H1 (cell line): ENCODE measurements around the gene COL11A2. TPM values are rescaled to one million over a fixed set of nuclear protein-coding genes. Genes with fewer than 3 reads are reported as not detected.

Experiments used
- CTCF ChIA-PET: fragments of 300-600 bp; sonication (Branson Sonifier 250); formaldehyde crosslinking; loops from one replicate; lab custom pipeline; 2021; ENCODE audit not compliant: partially characterized antibody; lab: Charles Lee
- POLR2A ChIA-PET: fragments of 300-600 bp; sonication (Branson Sonifier 250); formaldehyde crosslinking; loops from one replicate; lab custom pipeline; 2021; ENCODE audit warnings: inconsistent platforms; ENCODE audit not compliant: partially characterized antibody; lab: Charles Lee
- DNase-seq, 2 experiments: peaks; one replicate each; pipeline versions ENCODE4 v3.0.0 to v3.0.0-alpha.2; 2010 to 2022; ENCODE audit warnings: low spot score in 2 of 2, low read depth in 1 of 2, mixed read lengths in 1 of 2
- FAIRE-seq: peaks from 2 replicates; lab custom pipeline; 2011; peaks lifted over from hg19 to GRCh38; lab: Jason Lieb, UNC
- H2AFZ ChIP-seq: 2 replicates; pipeline ENCODE4 v1.8.1; 2012; ENCODE audit warnings: low read length, inconsistent platforms
- H2AK5ac ChIP-seq: 2 replicates; pipeline ENCODE4 v1.6.1; 2013; ENCODE audit warnings: low read depth, low read length
- H2BK120ac ChIP-seq: replicated peaks from 2 replicates; pipeline ENCODE3; 2013; ENCODE audit warnings: low read depth, low read length, inconsistent platforms
- H2BK12ac ChIP-seq: 2 replicates; pipeline ENCODE4 v1.6.1; 2013; ENCODE audit warnings: low read depth, low read length
- H2BK15ac ChIP-seq: 2 replicates; pipeline ENCODE4 v1.6.1; 2013; ENCODE audit warnings: low read length
- H2BK20ac ChIP-seq: 2 replicates; pipeline ENCODE4 v1.6.1; 2013; ENCODE audit warnings: low read length
- H2BK5ac ChIP-seq: 2 replicates; pipeline ENCODE4 v1.6.1; 2013; ENCODE audit warnings: low read depth, low read length
- H3K14ac ChIP-seq: 2 replicates; pipeline ENCODE4 v1.6.1; 2013; ENCODE audit warnings: inconsistent platforms; ENCODE audit not compliant: insufficient read length
- H3K18ac ChIP-seq: 2 replicates; pipeline ENCODE4 v1.6.1; 2013; ENCODE audit warnings: low read length; ENCODE audit errors: extremely low read depth
- H3K23ac ChIP-seq: 2 replicates; pipeline ENCODE4 v1.6.1; 2013; ENCODE audit warnings: inconsistent platforms; ENCODE audit not compliant: insufficient read length
- H3K23me2 ChIP-seq: 2 replicates; pipeline ENCODE4 v1.6.1; 2013; ENCODE audit warnings: low read depth, low read length
- H3K27ac ChIP-seq: 2 replicates; pipeline ENCODE4 v1.6.1; 2011; ENCODE audit warnings: low read depth, low read length, inconsistent platforms
- H3K27me3 ChIP-seq, 4 experiments: replicated peaks in 1 of 4; 1 replicate in 1 of 4; 2 replicates in 3 of 4; pipeline versions ENCODE4 v1.6.1 to v1.8.1; 2011 to 2013; ENCODE audit warnings: low read length in 3 of 4, mild to moderate bottlenecking in 3 of 4, inconsistent platforms in 2 of 4, mixed read lengths in 2 of 4, moderate library complexity in 1 of 4; ENCODE audit not compliant: control insufficient read depth in 3 of 4, insufficient read depth in 3 of 4; ENCODE audit errors: extremely low read depth in 1 of 4
- H3K36me3 ChIP-seq, 4 experiments: 2 replicates each; pipeline versions ENCODE4 v1.6.1 to v1.8.1; 2011 to 2013; ENCODE audit warnings: mild to moderate bottlenecking in 4 of 4, low read length in 3 of 4, moderate library complexity in 2 of 4, control low read depth in 1 of 4, inconsistent platforms in 1 of 4; ENCODE audit not compliant: insufficient read depth in 4 of 4, control insufficient read depth in 2 of 4
- H3K4ac ChIP-seq: replicated peaks from 2 replicates; pipeline ENCODE3; 2013; ENCODE audit warnings: low read length, low read depth, mixed read lengths, inconsistent platforms; ENCODE audit not compliant: insufficient read length
- H3K4me1 ChIP-seq, 4 experiments: replicated peaks in 1 of 4; 1 replicate in 1 of 4; 2 replicates in 3 of 4; pipeline versions ENCODE4 v1.6.1 to v1.8.1; 2011 to 2013; ENCODE audit warnings: low read length in 3 of 4, inconsistent platforms in 2 of 4, mixed read lengths in 1 of 4; ENCODE audit not compliant: insufficient read depth in 4 of 4, control insufficient read depth in 3 of 4
- H3K4me2 ChIP-seq, 2 experiments: 2 replicates each; pipeline versions ENCODE4 v1.6.1 to v1.8.1; 2011 to 2013; ENCODE audit warnings: low read depth in 2 of 2, low read length in 2 of 2, control low read depth in 1 of 2, inconsistent platforms in 1 of 2, mild to moderate bottlenecking in 1 of 2; ENCODE audit not compliant: insufficient read depth in 1 of 2
- H3K4me3 ChIP-seq, 4 experiments: fragments of 200-600, 300-600 bp in 1 of 4; sonication (generic), shearing (Covaris generic), sonication (Bioruptor Twin) in 1 of 4; 2 replicates each; pipeline versions ENCODE4 v1.5.1 to v1.8.1; 2011 to 2016; ENCODE audit warnings: low read length in 4 of 4, low read depth in 3 of 4, control low read depth in 2 of 4, inconsistent platforms in 2 of 4, mild to moderate bottlenecking in 2 of 4, mixed read lengths in 1 of 4, moderate library complexity in 1 of 4; ENCODE audit not compliant: insufficient read depth in 2 of 4; ENCODE audit errors: extremely low read depth in 1 of 4
- H3K56ac ChIP-seq: replicated peaks from 2 replicates; pipeline ENCODE3; 2013; ENCODE audit warnings: low read depth, mild to moderate bottlenecking, mixed read lengths, low read length, inconsistent platforms; ENCODE audit not compliant: insufficient read length
- H3K79me1 ChIP-seq: 2 replicates; pipeline ENCODE4 v1.6.1; 2013; ENCODE audit warnings: low read depth, low read length, control low read depth
- H3K79me2 ChIP-seq, 2 experiments: 2 replicates each; pipeline versions ENCODE4 v1.6.1 to v1.8.1; 2012 to 2013; ENCODE audit warnings: low read length in 2 of 2, mild to moderate bottlenecking in 2 of 2, inconsistent platforms in 1 of 2; ENCODE audit not compliant: insufficient read depth in 2 of 2, control insufficient read depth in 1 of 2
- H3K9ac ChIP-seq, 4 experiments: replicated peaks in 1 of 4; 1 replicate in 1 of 4; 2 replicates in 3 of 4; pipeline versions ENCODE4 v1.6.1 to v1.8.1; 2011 to 2013; ENCODE audit warnings: low read depth in 3 of 4, low read length in 3 of 4, control low read depth in 2 of 4, mild to moderate bottlenecking in 2 of 4, moderate library complexity in 2 of 4, inconsistent platforms in 1 of 4; ENCODE audit errors: extremely low read depth in 1 of 4
- H3K9me3 ChIP-seq, 2 experiments: 2 replicates each; pipeline versions ENCODE4 v1.6.1 to v1.8.1; 2012 to 2013; ENCODE audit warnings: mild to moderate bottlenecking in 2 of 2, moderate library complexity in 2 of 2, control low read depth in 1 of 2, inconsistent platforms in 1 of 2, low read depth in 1 of 2, low read length in 1 of 2, mixed read lengths in 1 of 2; ENCODE audit not compliant: insufficient read depth in 2 of 2
- H4K20me1 ChIP-seq, 2 experiments: replicated peaks in 1 of 2; 2 replicates each; pipeline versions ENCODE3 to v1.8.1; 2011 to 2013; ENCODE audit warnings: inconsistent platforms in 2 of 2, low read length in 2 of 2, mild to moderate bottlenecking in 1 of 2; ENCODE audit not compliant: insufficient read depth in 2 of 2, control insufficient read depth in 1 of 2
- H4K5ac ChIP-seq: 2 replicates; pipeline ENCODE4 v1.6.1; 2013; ENCODE audit warnings: low read length, low read depth, mixed read lengths, inconsistent platforms; ENCODE audit not compliant: insufficient read length
- H4K8ac ChIP-seq: 2 replicates; pipeline ENCODE4 v1.8.0; 2013; ENCODE audit warnings: mild to moderate bottlenecking, moderate library complexity, low read length, inconsistent platforms; ENCODE audit not compliant: insufficient read depth; ENCODE audit errors: extremely low read depth
- H4K91ac ChIP-seq: replicated peaks from 2 replicates; pipeline ENCODE3; 2013; ENCODE audit warnings: low read length, mixed read lengths, inconsistent platforms; ENCODE audit not compliant: insufficient read length
- BCL11A ChIP-seq, 2 experiments: IDR thresholded peaks; one replicate each; pipeline ENCODE4 v1.6.1; 2011; ENCODE audit warnings: low read depth in 2 of 2, low read length in 2 of 2, mild to moderate bottlenecking in 2 of 2
- CEBPB ChIP-seq: IDR thresholded peaks from 2 replicates; pipeline ENCODE4 v1.6.1; 2012; ENCODE audit warnings: low read depth, low read length
- CREB1 ChIP-seq: IDR thresholded peaks from 2 replicates; pipeline ENCODE4 v1.6.1; 2012; ENCODE audit warnings: inconsistent platforms
- EZH2 ChIP-seq: fragments of 200-600 bp; sonication (generic); IDR thresholded peaks from 2 replicates; pipeline ENCODE4 v1.7.1; 2012; ENCODE audit warnings: low read depth, mild to moderate bottlenecking, moderate library complexity, low read length, inconsistent platforms; ENCODE audit not compliant: severe bottlenecking
- HDAC2 ChIP-seq, 2 experiments: fragments of 300-600 bp in 1 of 2; sonication (generic) in 1 of 2; IDR thresholded peaks; 2 replicates each; pipeline ENCODE4 v1.6.1; 2011 to 2012; ENCODE audit warnings: low read depth in 2 of 2, low read length in 2 of 2, mild to moderate bottlenecking in 2 of 2, moderate library complexity in 2 of 2, borderline replicate concordance in 1 of 2, inconsistent platforms in 1 of 2
- KDM4A ChIP-seq: IDR thresholded peaks from one replicate; pipeline ENCODE4 v1.7.1; 2012; ENCODE audit warnings: low read depth, mild to moderate bottlenecking, moderate library complexity, low read length, inconsistent platforms; ENCODE audit not compliant: severe bottlenecking
- SIN3A ChIP-seq, 2 experiments: IDR thresholded peaks in 1 of 2; conservative IDR thresholded peaks in 1 of 2; 2 replicates each; pipeline ENCODE4 v1.6.1; 2011 to 2012; ENCODE audit warnings: low read length in 2 of 2, improper control_type of control experiment in 1 of 2, low read depth in 1 of 2, mild to moderate bottlenecking in 1 of 2
- SP2 ChIP-seq: IDR thresholded peaks from 2 replicates; pipeline ENCODE4 v1.6.1; 2012; ENCODE audit warnings: mild to moderate bottlenecking, low read length, inconsistent platforms
- YY1 ChIP-seq: IDR thresholded peaks from 2 replicates; pipeline ENCODE4 v1.6.1; 2011; ENCODE audit warnings: low read depth, mild to moderate bottlenecking, low read length
- WGBS, 2 experiments: shearing (Covaris generic) in 1 of 2; methylation state at CpG; one replicate each; pipeline versions ENCODE4 v1.1.6 to v1.1.7; 2013 to 2015; ENCODE audit warnings: low lambda C conversion rate in 2 of 2, mixed read lengths in 2 of 2, inconsistent platforms in 1 of 2, low coverage in 1 of 2, missing lambda C conversion rate in 1 of 2; ENCODE audit not compliant: insufficient replicate concordance in 2 of 2, insufficient coverage in 1 of 2, insufficient read length in 1 of 2; ENCODE audit errors: extremely low coverage in 1 of 2, missing lambda C conversion rate in 1 of 2; 5-methylcytosine and 5-hydroxymethylcytosine counted together
- polyA plus RNA-seq, 7 experiments: library from polyadenylated mRNA; depleted of rRNA in 3 of 7; stranded (reverse) in 5 of 7; unstranded in 2 of 7; fragments of >200 nt in 5 of 7; fragments of 200-250 nt in 2 of 7; gene quantifications; 1 replicate in 5 of 7; 2 replicates in 1 of 7; 4 replicates in 1 of 7; pipeline versions ENCODE4 v1.2.1 to v1.2.3, GENCODE V29; 2011 to 2013; ENCODE audit warnings: missing spikeins in 2 of 7, mixed read lengths in 2 of 7
- total RNA-seq: library from RNA; stranded (reverse); fragmentation: NEBNext Ultra II Directional; extraction: Animal tissue kit (Norgen Biotek cat#: 25700); gene quantifications from 2 replicates; pipeline ENCODE4 v1.2.1, GENCODE V29; 2021
- TF ChIP-seq, protein P1 (sequence below): IDR thresholded peaks from 2 replicates; pipeline ENCODE4 v1.6.1; 2011; ENCODE audit warnings: low read depth, mild to moderate bottlenecking, low read length; ENCODE audit not compliant: insufficient read depth
- TF ChIP-seq, protein P2 (sequence below): IDR thresholded peaks from 2 replicates; pipeline ENCODE4 v1.6.1; 2012; ENCODE audit warnings: inconsistent platforms

The COL11A2 gene
- total and polyA plus RNA-seq, 2 of the 8 experiments (the other 6 are each of a cell fraction or from before 2014, with no cell fraction given): 2.8 to 3.8 TPM

DNA sequence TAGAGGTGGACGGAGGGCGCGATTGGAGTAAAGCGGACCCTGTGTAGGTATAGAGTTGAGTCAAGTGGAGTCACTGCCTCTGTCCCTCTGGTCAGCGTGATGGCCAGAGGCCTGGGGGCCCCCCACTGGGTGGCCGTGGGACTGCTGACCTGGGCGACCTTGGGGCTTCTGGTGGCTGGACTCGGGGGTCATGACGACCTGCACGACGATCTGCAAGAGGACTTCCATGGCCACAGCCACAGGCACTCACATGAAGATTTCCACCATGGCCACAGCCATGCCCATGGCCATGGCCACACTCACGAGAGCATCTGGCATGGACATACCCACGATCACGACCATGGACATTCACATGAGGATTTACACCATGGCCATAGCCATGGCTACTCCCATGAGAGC lies 8.9 kb upstream of the COL11A2 start:
- Histone ChIP-seq H3K4ac (no peak overlapping the region), H2BK5ac (peak overlapping the region; percentile 96), H3K4me3 (peak overlapping the region; percentile 87 to 89 (median 88)), H3K9ac (peak overlapping the region; percentile 81 to 97 (median 90)), H2AFZ (no peak overlapping the region), H2AK5ac (peak overlapping the region; percentile 97), H3K23me2 (peaks cover 20% of the 10 kb centered on the region), H3K27ac (peak overlapping the region; percentile 93), H3K4me1 (peaks cover 9 to 33% (median 13%) of the 10 kb centered on the region in 4 experiments), H2BK15ac (no peak overlapping the region), H2BK12ac (no peak overlapping the region; the same call in 1 of the 2 replicates), H3K36me3 (peaks cover 7 to 23% (median 14%) of the 10 kb centered on the region in 4 experiments), H3K4me2 (peak overlapping the region; percentile 96 to 99), H4K91ac (peak overlapping the region; percentile 60), H3K9me3 (no peaks in the 10 kb centered on the region), H4K20me1 (peaks cover 5 to 21% of the 10 kb centered on the region in 2 experiments), H3K18ac (peak overlapping the region; percentile 44; the same call in 1 of the 2 replicates), H3K79me1 (peaks cover 16% of the 10 kb centered on the region), H2BK120ac (no peak overlapping the region), H4K5ac (peak overlapping the region; percentile 68), H3K56ac (peak overlapping the region; percentile 85), H2BK20ac (no peak overlapping the region), H3K27me3 (peaks cover under 1 to 11% (median 8%) of the 10 kb centered on the region in 4 experiments; a peak in 6 of 7 replicates), H3K14ac (no peak overlapping the region), H4K8ac (0 out of 2 replicates have a peak overlapping the region, but pooled peaks have one; percentile 0), H3K23ac (no peak overlapping the region), H3K79me2 (peaks cover 3 to 22% of the 10 kb centered on the region in 2 experiments; a peak in 3 of 4 replicates)
- FAIRE-seq (no peak), DNase-seq (no peak)
- 12% methylated on average over 14 of the region's 14 CpGs; no CpG with 5 or more reads in 1 of the 2 experiments for WGBS, 2 experiments
- POLR2A ChIA-PET: interaction anchor here (0.6 kb wide), 1 partner anchor 47 kb away, joined by 3 read pairs; no protein-coding TSS in a partner anchor
- CTCF ChIA-PET: no interaction called here
- TF ChIP-seq YY1 (no peak), SIN3A (conservative IDR thresholded peaks at IDR 0.05 in 1 of 2, IDR thresholded peaks at IDR 0.05 in 1 of 2; ENCODE audit: low read depth in 1 of 2, low read length in 2 of 2) (no peak), BCL11A (IDR thresholded peaks at IDR 0.05; ENCODE audit: low read depth in 2 of 2, low read length in 2 of 2) (no peak), HDAC2 (IDR thresholded peaks at IDR 0.05; ENCODE audit: borderline replicate concordance in 1 of 2, low read depth in 2 of 2, low read length in 2 of 2) (no peak), CEBPB (no peak), CREB1 (no peak), EZH2 (no peak), SP2 (no peak), KDM4A (no peak)
- TF ChIP-seq, protein P1, sequence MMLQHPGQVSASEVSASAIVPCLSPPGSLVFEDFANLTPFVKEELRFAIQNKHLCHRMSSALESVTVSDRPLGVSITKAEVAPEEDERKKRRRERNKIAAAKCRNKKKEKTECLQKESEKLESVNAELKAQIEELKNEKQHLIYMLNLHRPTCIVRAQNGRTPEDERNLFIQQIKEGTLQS: no peak
- TF ChIP-seq, protein P2, sequence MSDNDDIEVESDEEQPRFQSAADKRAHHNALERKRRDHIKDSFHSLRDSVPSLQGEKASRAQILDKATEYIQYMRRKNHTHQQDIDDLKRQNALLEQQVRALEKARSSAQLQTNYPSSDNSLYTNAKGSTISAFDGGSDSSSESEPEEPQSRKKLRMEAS: no peak
